ENCODE measurements around the gene ACOX1. TPM values are rescaled to one million over a fixed set of nuclear protein-coding genes. Genes with fewer than 3 reads are reported as not detected.

The ACOX1 gene
- total RNA-seq, 2 experiments from 2014 or later = 28.0 to 29.8 TPM

- peak overlapping the region; percentile 54 for H3K27ac Mint-ChIP-seq
- no peaks in the 10 kb centered on the region for H3K9me3 Mint-ChIP-seq
- H3K4me3 Mint-ChIP-seq = peak overlapping the region; percentile 35
- no peak for DNase-seq
- POLR2A ChIA-PET = interaction anchor here (1.0 to 4.7 kb wide), 7 partner anchors 10 to 133 kb away, joined by 3 to 28 read pairs (median 7); partner anchors contain the start of genes FBF1 and TRIM65
- CTCF ChIA-PET = interaction anchor here (0.6 to 7.6 kb wide), 19 partner anchors 10 to 235 kb away, joined by 3 to 67 read pairs (median 3); partner anchors contain the start of genes CDK3, SRP68, TRIM65 and WBP2
- H3K27me3 Mint-ChIP-seq = no peaks in the 10 kb centered on the region
- peaks cover 32% of the 10 kb centered on the region for H3K4me1 Mint-ChIP-seq
- no peaks in the 10 kb centered on the region for H3K36me3 Mint-ChIP-seq (ENCODE audit: low read depth)
Observed at GRCh38 chr17:75906143-75906884, 72.7 kb downstream of the ACOX1 start.

GRCh38 chr17:75904749-75905521 lies 74.0 kb downstream of the ACOX1 start, which contains the start of gene MRPL38:
MRPL38 (minus strand) TSS chr17:75904884; CDS start chr17:75904875, 9 bp downstream.
- Mint-ChIP-seq H3K36me3 (ENCODE audit: low read depth) (no peaks in the 10 kb centered on the region), H3K4me1 (peaks cover 31% of the 10 kb centered on the region), H3K9me3 (no peaks in the 10 kb centered on the region), H3K27me3 (no peaks in the 10 kb centered on the region), H3K27ac (peak within 1 kb of the TSS; percentile 76), H3K4me3 (peak within 1 kb of the TSS; percentile 87)
- ChIA-PET POLR2A (interaction anchor here (0.6 to 4.7 kb wide), 18 partner anchors 8 to 199 kb away, joined by 3 to 28 read pairs (median 4); partner anchors contain the start of genes EXOC7, FBF1, TRIM47 and TRIM65), CTCF (interaction anchor here (0.5 to 7.6 kb wide), 22 partner anchors 8 to 802 kb away, joined by 3 to 67 read pairs (median 4); partner anchors contain the start of genes CDK3, FBF1, TRIM65 and WBP2)
- DNase-seq = peak; percentile 98

- peaks cover 30% of the 10 kb centered on the region for H3K4me1 Mint-ChIP-seq
- no peak for DNase-seq
- peaks cover 11% of the 10 kb centered on the region for H3K36me3 Mint-ChIP-seq (ENCODE audit: low read depth)
- H3K9me3 Mint-ChIP-seq = no peaks in the 10 kb centered on the region
- H3K4me3 Mint-ChIP-seq = no peak overlapping the region
- no peaks in the 10 kb centered on the region for H3K27me3 Mint-ChIP-seq
- no peak overlapping the region for H3K27ac Mint-ChIP-seq
- ChIA-PET POLR2A (interaction anchor here (1.0 to 2.3 kb wide), 5 partner anchors 9 to 123 kb away, joined by 3 to 15 read pairs (median 5); partner anchors contain the start of genes TRIM47 and WBP2), CTCF (no interaction called here)
Observed at GRCh38 chr17:75902406-75902805, 76.6 kb downstream of the ACOX1 start.

- Mint-ChIP-seq H3K36me3 (ENCODE audit: low read depth) (peaks cover 11% of the 10 kb centered on the region), H3K4me3 (no peak overlapping the region), H3K4me1 (peaks cover 30% of the 10 kb centered on the region), H3K9me3 (no peaks in the 10 kb centered on the region), H3K27ac (no peak overlapping the region), H3K27me3 (no peaks in the 10 kb centered on the region)
- DNase-seq = no peak
- ChIA-PET CTCF (no interaction called here), POLR2A (no interaction called here)
Observed at GRCh38 chr17:75901727-75902126, 77.2 kb downstream of the ACOX1 start.

GRCh38 chr17:75900691-75901533 lies 78.1 kb downstream of the ACOX1 start:
- Mint-ChIP-seq H3K27ac (no peak overlapping the region), H3K9me3 (no peaks in the 10 kb centered on the region), H3K4me3 (no peak overlapping the region), H3K4me1 (peaks cover 24% of the 10 kb centered on the region), H3K36me3 (ENCODE audit: low read depth) (peaks cover 11% of the 10 kb centered on the region), H3K27me3 (no peaks in the 10 kb centered on the region)
- CTCF ChIA-PET = interaction anchor here (6.7 kb wide), 1 partner anchor 22 kb away, joined by 42 read pairs; the partner anchor contains the start of gene TRIM47
- POLR2A ChIA-PET = interaction anchor here (6.8 kb wide), 1 partner anchor 46 kb away, joined by 50 read pairs; the partner anchor contains the start of gene WBP2
- DNase-seq = no peak

GRCh38 chr17:75899767-75900468 lies 79.0 kb downstream of the ACOX1 start:
- POLR2A ChIA-PET = interaction anchor here (1.3 to 8.4 kb wide), 3 partner anchors 21 to 121 kb away, joined by 3 to 151 read pairs (median 50); partner anchors contain the start of genes TRIM47 and WBP2
- no peak overlapping the region for H3K27ac Mint-ChIP-seq

GRCh38 chr17:75899353-75899752 lies 79.6 kb downstream of the ACOX1 start:
- H3K36me3 Mint-ChIP-seq (ENCODE audit: low read depth) = peaks cover 11% of the 10 kb centered on the region
- ChIA-PET CTCF (interaction anchor here (0.5 to 6.7 kb wide), 2 partner anchors 21 to 49 kb away, joined by 4 to 42 read pairs; partner anchors contain the start of gene TRIM47), POLR2A (interaction anchor here (0.7 to 8.4 kb wide), 5 partner anchors 20 to 124 kb away, joined by 3 to 151 read pairs (median 3); partner anchors contain the start of genes TRIM47 and WBP2)
- DNase-seq = no peak
- H3K27me3 Mint-ChIP-seq = no peaks in the 10 kb centered on the region
- H3K27ac Mint-ChIP-seq = no peak overlapping the region
- H3K4me1 Mint-ChIP-seq = peaks cover 28% of the 10 kb centered on the region
- no peaks in the 10 kb centered on the region for H3K9me3 Mint-ChIP-seq
- H3K4me3 Mint-ChIP-seq = no peak overlapping the region

More at GRCh38 chr17:75899767-75900468, 79.0 kb downstream of the ACOX1 start:
- CTCF ChIA-PET = interaction anchor here (6.7 kb wide), 1 partner anchor 21 kb away, joined by 42 read pairs; the partner anchor contains the start of gene TRIM47
- Mint-ChIP-seq H3K4me1 (peaks cover 27% of the 10 kb centered on the region), H3K36me3 (ENCODE audit: low read depth) (peaks cover 11% of the 10 kb centered on the region), H3K27me3 (no peaks in the 10 kb centered on the region), H3K4me3 (no peak overlapping the region), H3K9me3 (no peaks in the 10 kb centered on the region)
- DNase-seq = no peak

GRCh38 chr17:75898791-75899190 lies 80.2 kb downstream of the ACOX1 start:
- H3K27me3 Mint-ChIP-seq = no peaks in the 10 kb centered on the region
- H3K4me3 Mint-ChIP-seq = no peak overlapping the region
- no peak for DNase-seq
- H3K9me3 Mint-ChIP-seq = no peaks in the 10 kb centered on the region
- peaks cover 15% of the 10 kb centered on the region for H3K36me3 Mint-ChIP-seq (ENCODE audit: low read depth)
- POLR2A ChIA-PET = interaction anchor here (0.7 to 8.4 kb wide), 5 partner anchors 20 to 123 kb away, joined by 3 to 151 read pairs (median 3); partner anchors contain the start of genes TRIM47 and WBP2
- CTCF ChIA-PET = interaction anchor here (0.5 to 6.7 kb wide), 4 partner anchors 20 to 49 kb away, joined by 3 to 42 read pairs (median 4); partner anchors contain the start of genes TRIM47 and WBP2
- peaks cover 29% of the 10 kb centered on the region for H3K4me1 Mint-ChIP-seq
- H3K27ac Mint-ChIP-seq = no peak overlapping the region

- ChIA-PET POLR2A (interaction anchor here (1.2 to 8.4 kb wide), 6 partner anchors 7 to 123 kb away, joined by 3 to 151 read pairs (median 28); partner anchors contain the start of genes MRPL38, TRIM47, UNK and WBP2), CTCF (interaction anchor here (0.7 to 6.7 kb wide), 4 partner anchors 19 to 43 kb away, joined by 3 to 42 read pairs (median 4); partner anchors contain the start of genes TRIM47 and WBP2)
- DNase-seq = no peak
- Mint-ChIP-seq H3K27me3 (no peaks in the 10 kb centered on the region), H3K4me3 (no peak overlapping the region), H3K4me1 (peaks cover 26% of the 10 kb centered on the region), H3K9me3 (no peaks in the 10 kb centered on the region), H3K27ac (no peak overlapping the region), H3K36me3 (ENCODE audit: low read depth) (peaks cover 17% of the 10 kb centered on the region)
Observed at GRCh38 chr17:75898065-75898464, 80.9 kb downstream of the ACOX1 start.

- CTCF ChIA-PET = interaction anchor here (0.5 to 6.7 kb wide), 17 partner anchors 8 to 144 kb away, joined by 3 to 42 read pairs (median 5); partner anchors contain the start of genes GALK1, TRIM47 and WBP2
- POLR2A ChIA-PET = interaction anchor here (1.2 to 8.4 kb wide), 19 partner anchors 8 to 373 kb away, joined by 3 to 151 read pairs (median 9); partner anchors contain the start of genes EXOC7, MRPL38, SRP68 and TRIM47
Observed at GRCh38 chr17:75897160-75898019, 81.6 kb downstream of the ACOX1 start.

More at GRCh38 chr17:75897160-75898019, 81.6 kb downstream of the ACOX1 start:
- Mint-ChIP-seq H3K4me3 (peak overlapping the region; percentile 81), H3K36me3 (ENCODE audit: low read depth) (peaks cover 17% of the 10 kb centered on the region), H3K9me3 (no peaks in the 10 kb centered on the region), H3K27me3 (no peaks in the 10 kb centered on the region), H3K4me1 (peaks cover 24% of the 10 kb centered on the region), H3K27ac (peak overlapping the region; percentile 68)
- DNase-seq = no peak
